GM21423 (cell line): ENCODE data around the gene FGD6.
"Not testable (repeated sequence)": the region's sequence is repeated elsewhere in the genome, so short reads cannot be mapped to it uniquely, and the experiment has no call there.

Source experiments
- ATAC-seq: cut with Tn5 transposase; IDR thresholded peaks from one replicate; pipeline ENCODE4 v1.9.1; 2021; ENCODE audit warnings: mild to moderate bottlenecking, moderate library complexity; ENCODE audit not compliant: unreplicated experiment

FGD6 gene

GRCh38 chr12:95181103-95181502 lies 36.2 kb downstream of the FGD6 start:
- no peak for ATAC-seq

GRCh38 chr12:95179011-95179410 lies 38.3 kb downstream of the FGD6 start:
- no peak for ATAC-seq

GRCh38 chr12:95178136-95178535 lies 39.1 kb downstream of the FGD6 start:
- ATAC-seq, result no peak

- no peak for ATAC-seq
These were observed 40.0 kb downstream of the FGD6 start for GRCh38 chr12:95177201-95177768.

- ATAC-seq, result no peak
These were observed 43.6 kb downstream of the FGD6 start for GRCh38 chr12:95173392-95174251.

GRCh38 chr12:95169368-95169767 lies 47.9 kb downstream of the FGD6 start:
- ATAC-seq, result no peak

GRCh38 chr12:95168746-95169145 lies 48.5 kb downstream of the FGD6 start:
- ATAC-seq, result no peak

GRCh38 chr12:95164656-95165055 lies 52.6 kb downstream of the FGD6 start:
- no peak for ATAC-seq

- ATAC-seq, result no peak
These were observed 58.3 kb downstream of the FGD6 start for GRCh38 chr12:95158919-95159318.

- no peak for ATAC-seq
These were observed 65.4 kb downstream of the FGD6 start for GRCh38 chr12:95151821-95152220.

GRCh38 chr12:95151406-95151805 lies 65.9 kb downstream of the FGD6 start:
- ATAC-seq, result no peak

- ATAC-seq, result no peak
These were observed 66.8 kb downstream of the FGD6 start for GRCh38 chr12:95150501-95150900.

- no peak for ATAC-seq
These were observed 69.4 kb downstream of the FGD6 start for GRCh38 chr12:95147866-95148265.

- no peak for ATAC-seq
These were observed 70.5 kb downstream of the FGD6 start for GRCh38 chr12:95146769-95147168.

GRCh38 chr12:95143621-95144205 lies 73.6 kb downstream of the FGD6 start:
- no peak for ATAC-seq

- no peak for ATAC-seq
These were observed 74.7 kb downstream of the FGD6 start for GRCh38 chr12:95142431-95143151.

- no peak for ATAC-seq
These were observed 76.0 kb downstream of the FGD6 start for GRCh38 chr12:95141310-95141709.

- ATAC-seq, result not testable (repeated sequence)
These were observed 79.2 kb downstream of the FGD6 start for GRCh38 chr12:95138031-95138430.

- ATAC-seq, result no peak
These were observed 80.7 kb downstream of the FGD6 start for GRCh38 chr12:95136598-95136997.

GRCh38 chr12:95134085-95134484 lies 83.2 kb downstream of the FGD6 start:
- ATAC-seq, result no peak

- no peak for ATAC-seq
These were observed 85.5 kb downstream of the FGD6 start for GRCh38 chr12:95131589-95132340.
